ENCODE results near the gene RAB4B.

- TF ChIP-seq, protein P1, sequence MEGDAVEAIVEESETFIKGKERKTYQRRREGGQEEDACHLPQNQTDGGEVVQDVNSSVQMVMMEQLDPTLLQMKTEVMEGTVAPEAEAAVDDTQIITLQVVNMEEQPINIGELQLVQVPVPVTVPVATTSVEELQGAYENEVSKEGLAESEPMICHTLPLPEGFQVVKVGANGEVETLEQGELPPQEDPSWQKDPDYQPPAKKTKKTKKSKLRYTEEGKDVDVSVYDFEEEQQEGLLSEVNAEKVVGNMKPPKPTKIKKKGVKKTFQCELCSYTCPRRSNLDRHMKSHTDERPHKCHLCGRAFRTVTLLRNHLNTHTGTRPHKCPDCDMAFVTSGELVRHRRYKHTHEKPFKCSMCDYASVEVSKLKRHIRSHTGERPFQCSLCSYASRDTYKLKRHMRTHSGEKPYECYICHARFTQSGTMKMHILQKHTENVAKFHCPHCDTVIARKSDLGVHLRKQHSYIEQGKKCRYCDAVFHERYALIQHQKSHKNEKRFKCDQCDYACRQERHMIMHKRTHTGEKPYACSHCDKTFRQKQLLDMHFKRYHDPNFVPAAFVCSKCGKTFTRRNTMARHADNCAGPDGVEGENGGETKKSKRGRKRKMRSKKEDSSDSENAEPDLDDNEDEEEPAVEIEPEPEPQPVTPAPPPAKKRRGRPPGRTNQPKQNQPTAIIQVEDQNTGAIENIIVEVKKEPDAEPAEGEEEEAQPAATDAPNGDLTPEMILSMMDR (IDR thresholded peaks at IDR 0.05) = no peak
- no peak for TF ChIP-seq POLR2AphosphoS5 (IDR thresholded peaks at IDR 0.05)
Measured at GRCh38 chr19:40797166-40797962, 19.3 kb downstream of the RAB4B start.
